Stimulated activated effector memory CD8-positive, alpha-beta T cell treated with anti-CD3 and anti-CD28 coated beads, Interleukin-12 subunit alpha, Interleukin-12 subunit beta, amount 100 ng/mL, for 72 hours (primary cell): ENCODE results near the gene DMD.
"Not testable (repeated sequence)": the region's sequence is repeated elsewhere in the genome, so short reads cannot be mapped to it uniquely, and the experiment has no call there.

Source experiments
- ATAC-seq: fragments of 150-1000 bp; cut with Tn5 transposase; 2 replicates; pipeline ENCODE4 v1.10.0; 2021
- DNase-seq, 2 donors: peaks; one replicate each; pipeline ENCODE4 v3.0.0; 2021 to 2022; ENCODE audit warnings: low spot score in 2 of 2
- H3K27ac Mint-ChIP-seq: one replicate; pipeline ENCODE4 v1.8.0; 2022; ENCODE audit warnings: mild to moderate bottlenecking, mixed read lengths
- H3K36me3 Mint-ChIP-seq: one replicate; pipeline ENCODE4 v1.8.0; 2022; ENCODE audit warnings: mild to moderate bottlenecking, mixed read lengths
- H3K4me1 Mint-ChIP-seq: one replicate; pipeline ENCODE4 v1.8.0; 2022; ENCODE audit warnings: mixed read lengths
- H3K4me3 Mint-ChIP-seq: one replicate; pipeline ENCODE4 v1.8.0; 2022; ENCODE audit warnings: mild to moderate bottlenecking, mixed read lengths
- H3K9me3 Mint-ChIP-seq: one replicate; pipeline ENCODE4 v1.8.0; 2022; ENCODE audit warnings: mixed read lengths

Gene DMD

GRCh38 chrX:32745323-32745722 lies 466.0 kb downstream of the DMD start:
- Mint-ChIP-seq H3K9me3 (peaks cover 4% of the 10 kb centered on the region), H3K4me3 (no peak overlapping the region), H3K36me3 (no peaks in the 10 kb centered on the region), H3K4me1 (no peaks in the 10 kb centered on the region), H3K27ac (no peak overlapping the region)
- ATAC-seq (no peak), DNase-seq (no peak)

GRCh38 chrX:32744921-32745320 lies 466.4 kb downstream of the DMD start:
- peaks cover 4% of the 10 kb centered on the region for H3K9me3 Mint-ChIP-seq
- H3K27ac Mint-ChIP-seq = no peak overlapping the region
- ATAC-seq (no peak), DNase-seq (no peak)
- no peak overlapping the region for H3K4me3 Mint-ChIP-seq
- H3K36me3 Mint-ChIP-seq = no peaks in the 10 kb centered on the region
- no peaks in the 10 kb centered on the region for H3K4me1 Mint-ChIP-seq

- peaks cover 4% of the 10 kb centered on the region for H3K9me3 Mint-ChIP-seq
- H3K4me3 Mint-ChIP-seq = no peak overlapping the region
- no peaks in the 10 kb centered on the region for H3K36me3 Mint-ChIP-seq
- ATAC-seq (no peak), DNase-seq (no peak)
- no peaks in the 10 kb centered on the region for H3K4me1 Mint-ChIP-seq
- H3K27ac Mint-ChIP-seq = no peak overlapping the region
Measured at GRCh38 chrX:32741910-32742309, 469.4 kb downstream of the DMD start.

DNA sequence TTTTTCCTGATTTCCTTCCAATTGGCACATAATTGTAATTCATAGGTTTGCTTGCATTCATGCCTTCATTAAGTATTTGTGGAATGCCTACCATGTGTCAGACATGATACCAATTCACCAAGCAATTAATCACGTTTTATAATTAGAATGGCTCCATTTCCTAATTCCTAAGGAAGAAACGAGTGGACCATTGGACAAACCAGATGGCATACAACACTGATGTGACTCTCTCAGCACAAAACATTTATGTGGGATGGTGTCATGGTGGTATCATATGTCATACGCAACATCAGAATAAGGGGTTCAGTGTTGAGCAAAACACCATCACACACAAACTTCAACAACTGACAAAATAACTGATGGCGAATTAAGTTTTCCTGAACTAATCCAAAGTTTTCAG lies 502.8 kb downstream of the DMD start:
- H3K4me3 Mint-ChIP-seq = no peak overlapping the region
- H3K4me1 Mint-ChIP-seq = no peaks in the 10 kb centered on the region
- ATAC-seq (no peak), DNase-seq (no peak)
- no peaks in the 10 kb centered on the region for H3K9me3 Mint-ChIP-seq
- H3K36me3 Mint-ChIP-seq = no peaks in the 10 kb centered on the region
- H3K27ac Mint-ChIP-seq = no peak overlapping the region

DNA sequence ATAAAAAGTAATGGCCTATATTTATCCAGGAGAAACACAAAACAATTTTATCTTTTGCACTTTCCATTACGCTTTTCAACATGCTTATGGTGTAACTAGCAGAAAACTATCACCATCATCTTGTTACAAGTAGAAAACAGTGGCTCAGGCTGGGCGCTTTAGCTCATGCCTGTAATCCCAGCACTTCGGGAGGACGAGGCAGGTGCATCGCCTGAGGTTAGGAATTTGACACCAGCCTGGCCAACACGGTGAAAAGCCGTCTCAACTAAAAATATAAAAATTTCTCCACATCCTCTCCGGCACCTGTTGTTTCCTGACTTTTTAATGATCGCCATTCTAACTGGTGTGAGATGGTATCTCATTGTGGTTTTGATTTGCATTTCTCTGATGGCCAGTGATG lies 506.0 kb downstream of the DMD start:
- ATAC-seq, H3K4me1 Mint-ChIP-seq, H3K4me3 Mint-ChIP-seq, H3K9me3 Mint-ChIP-seq, DNase-seq, H3K36me3 Mint-ChIP-seq, H3K27ac Mint-ChIP-seq: not testable (repeated sequence)

- no peaks in the 10 kb centered on the region for H3K4me1 Mint-ChIP-seq
- ATAC-seq (no peak), DNase-seq (no peak)
- H3K27ac Mint-ChIP-seq = no peak overlapping the region
- H3K9me3 Mint-ChIP-seq = no peaks in the 10 kb centered on the region
- H3K4me3 Mint-ChIP-seq = no peak overlapping the region
- no peaks in the 10 kb centered on the region for H3K36me3 Mint-ChIP-seq
Measured at GRCh38 chrX:32687379-32687778, 524.0 kb downstream of the DMD start.

DNA sequence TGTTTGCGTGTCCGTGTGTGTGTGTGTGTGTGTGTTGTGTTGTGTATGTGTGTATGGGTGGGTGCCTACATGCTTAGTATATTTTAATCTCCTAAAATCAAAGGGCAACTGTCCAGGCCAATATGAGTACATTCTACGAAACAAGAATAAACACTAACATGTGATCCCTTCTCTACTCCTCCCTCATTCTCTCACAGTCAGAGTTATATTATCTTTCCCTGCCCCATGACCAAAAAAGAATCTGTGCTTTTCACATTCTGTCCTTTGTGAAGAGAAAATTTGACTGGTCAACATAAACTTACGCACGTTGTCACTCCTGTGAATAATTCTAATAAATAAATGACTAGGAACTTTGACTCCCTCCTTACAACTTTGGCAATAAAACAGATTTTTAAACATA lies 532.9 kb downstream of the DMD start:
- ATAC-seq = no peak
- Mint-ChIP-seq H3K27ac (no peak overlapping the region), H3K36me3 (no peaks in the 10 kb centered on the region)

DNA sequence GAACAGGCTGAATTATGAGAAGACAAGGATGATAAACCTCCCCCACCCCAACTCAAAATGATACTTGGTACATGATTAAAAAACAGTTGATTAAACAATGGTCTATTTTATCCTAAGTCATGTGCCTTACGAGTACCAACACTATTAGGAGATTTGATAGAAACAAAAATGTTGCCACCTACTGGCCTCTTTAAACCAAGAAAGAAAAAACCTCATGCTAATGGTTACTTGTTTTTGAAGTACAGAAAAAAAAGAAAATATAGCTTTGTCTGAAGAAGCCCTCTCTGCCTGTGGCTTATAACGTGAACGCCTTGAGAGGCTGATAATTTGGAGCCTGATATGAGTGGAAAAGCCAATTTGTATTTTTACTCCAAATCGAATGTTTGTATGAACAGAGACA lies 538.2 kb downstream of the DMD start:
- ATAC-seq (no peak), DNase-seq (no peak)
- Mint-ChIP-seq H3K36me3 (no peaks in the 10 kb centered on the region), H3K4me3 (no peak overlapping the region), H3K9me3 (peaks cover 10% of the 10 kb centered on the region), H3K4me1 (no peaks in the 10 kb centered on the region), H3K27ac (no peak overlapping the region)

More for the DNA sequence above, 532.9 kb downstream of the DMD start:
- no peak overlapping the region for H3K4me3 Mint-ChIP-seq
- DNase-seq = no peak
- peaks cover 9% of the 10 kb centered on the region for H3K9me3 Mint-ChIP-seq
- H3K4me1 Mint-ChIP-seq = no peaks in the 10 kb centered on the region

- no peak overlapping the region for H3K27ac Mint-ChIP-seq
- H3K4me3 Mint-ChIP-seq = no peak overlapping the region
- DNase-seq (no peak), ATAC-seq (no peak)
- no peaks in the 10 kb centered on the region for H3K36me3 Mint-ChIP-seq
- H3K9me3 Mint-ChIP-seq = peaks cover 10% of the 10 kb centered on the region
- no peaks in the 10 kb centered on the region for H3K4me1 Mint-ChIP-seq
Measured at GRCh38 chrX:32662516-32662915, 548.8 kb downstream of the DMD start.

- peaks cover 9% of the 10 kb centered on the region for H3K9me3 Mint-ChIP-seq
- no peaks in the 10 kb centered on the region for H3K4me1 Mint-ChIP-seq
- DNase-seq (no peak), ATAC-seq (no peak)
- H3K27ac Mint-ChIP-seq = no peak overlapping the region
- no peak overlapping the region for H3K4me3 Mint-ChIP-seq
- no peaks in the 10 kb centered on the region for H3K36me3 Mint-ChIP-seq
Measured at GRCh38 chrX:32644476-32645245, 566.7 kb downstream of the DMD start.

GRCh38 chrX:32642283-32642682 lies 569.1 kb downstream of the DMD start:
- H3K4me3 Mint-ChIP-seq = no peak overlapping the region
- peaks cover 9% of the 10 kb centered on the region for H3K9me3 Mint-ChIP-seq
- no peaks in the 10 kb centered on the region for H3K4me1 Mint-ChIP-seq
- ATAC-seq (no peak), DNase-seq (no peak)
- H3K36me3 Mint-ChIP-seq = no peaks in the 10 kb centered on the region
- no peak overlapping the region for H3K27ac Mint-ChIP-seq

DNA sequence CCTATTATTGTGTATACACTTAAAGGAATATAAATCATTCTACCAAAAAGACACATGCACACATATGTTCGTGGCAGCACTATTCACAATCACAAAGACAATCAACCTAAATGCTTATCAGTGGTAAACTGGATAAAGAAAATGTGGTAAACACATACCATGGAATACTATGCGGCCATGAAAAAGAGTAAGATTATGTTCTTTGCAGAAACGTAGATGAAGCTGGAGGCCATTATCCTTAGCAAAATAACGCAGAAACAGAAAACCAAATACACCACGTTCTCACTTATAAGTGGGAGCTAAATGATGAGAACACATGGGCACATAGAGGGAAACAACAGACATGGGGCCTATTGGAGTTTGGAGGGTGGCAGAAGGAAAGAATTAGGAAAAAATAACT lies 593.2 kb downstream of the DMD start:
- peaks cover 6% of the 10 kb centered on the region for H3K9me3 Mint-ChIP-seq
- H3K27ac Mint-ChIP-seq = no peak overlapping the region
- ATAC-seq = no peak
- no peaks in the 10 kb centered on the region for H3K36me3 Mint-ChIP-seq
- DNase-seq = no peak
- H3K4me1 Mint-ChIP-seq = no peaks in the 10 kb centered on the region
- no peak overlapping the region for H3K4me3 Mint-ChIP-seq

DNA sequence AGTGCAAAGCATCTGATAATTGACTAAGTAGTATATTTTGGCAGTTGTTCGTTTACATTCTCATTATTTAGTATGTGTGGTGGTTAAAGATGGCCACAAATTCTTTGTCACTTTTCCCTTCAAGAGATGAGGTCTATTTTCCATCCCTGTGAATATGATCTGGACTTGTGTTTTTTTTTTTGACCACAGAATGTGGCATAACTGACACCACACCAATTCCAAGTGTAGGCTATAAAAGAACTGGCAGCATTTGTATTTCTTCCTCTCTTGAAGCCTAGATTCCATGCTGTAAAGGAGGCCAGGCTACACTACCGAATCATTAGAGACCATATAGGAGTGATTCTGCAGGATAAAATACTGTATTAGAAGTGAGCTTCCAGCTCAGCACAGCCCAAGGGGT lies 596.6 kb downstream of the DMD start:
- Mint-ChIP-seq H3K9me3 (peaks cover 5% of the 10 kb centered on the region), H3K36me3 (no peaks in the 10 kb centered on the region), H3K27ac (no peak overlapping the region), H3K4me1 (no peaks in the 10 kb centered on the region), H3K4me3 (no peak overlapping the region)
- no peak for ATAC-seq
- no peak for DNase-seq

DNA sequence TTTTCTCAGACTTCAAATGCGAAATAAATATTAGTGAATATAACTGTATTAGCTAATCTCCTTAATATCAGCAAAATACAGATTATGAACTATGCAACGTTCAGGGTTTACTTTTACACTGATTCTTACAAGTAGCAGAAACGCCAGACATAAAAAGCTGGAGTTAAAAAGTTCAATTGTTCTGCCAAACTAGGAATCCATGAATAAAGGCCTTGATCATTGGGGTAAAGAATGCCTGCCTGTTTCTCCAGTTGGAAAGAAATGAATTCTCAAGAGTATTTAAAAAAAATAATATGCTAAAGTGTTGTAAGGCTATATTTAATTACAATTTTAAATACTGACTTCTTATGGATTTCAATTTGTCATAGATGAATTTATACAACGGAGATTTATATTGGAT lies 612.2 kb downstream of the DMD start:
- Mint-ChIP-seq H3K4me1 (no peaks in the 10 kb centered on the region), H3K4me3 (no peak overlapping the region), H3K9me3 (peaks cover 6% of the 10 kb centered on the region), H3K27ac (no peak overlapping the region), H3K36me3 (no peaks in the 10 kb centered on the region)
- no peak for DNase-seq
- no peak for ATAC-seq

DNA sequence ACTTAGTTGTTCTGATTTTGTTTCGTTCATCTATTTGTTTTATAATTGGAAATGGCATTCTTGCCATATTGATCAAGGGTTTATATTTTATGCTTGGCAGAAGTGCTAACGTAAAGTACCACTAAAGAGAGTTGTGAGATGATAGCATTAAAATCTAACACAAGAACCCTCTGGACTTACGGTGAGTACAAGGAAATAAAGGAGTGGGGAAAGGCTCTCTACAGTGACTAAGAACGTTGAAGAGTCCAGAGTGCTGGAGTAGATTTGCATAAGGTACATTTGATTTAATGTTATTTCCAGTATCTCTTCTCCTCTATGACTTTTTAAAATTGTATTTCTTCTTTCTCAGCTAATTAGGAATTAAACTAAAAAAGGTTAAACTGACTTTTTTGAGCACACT lies 612.6 kb downstream of the DMD start:
- no peak for DNase-seq
- Mint-ChIP-seq H3K9me3 (peaks cover 6% of the 10 kb centered on the region), H3K4me1 (no peaks in the 10 kb centered on the region), H3K4me3 (no peak overlapping the region), H3K27ac (no peak overlapping the region), H3K36me3 (no peaks in the 10 kb centered on the region)
- ATAC-seq = no peak

- Mint-ChIP-seq H3K4me1 (no peaks in the 10 kb centered on the region), H3K4me3 (no peak overlapping the region), H3K9me3 (peaks cover 6% of the 10 kb centered on the region), H3K36me3 (no peaks in the 10 kb centered on the region), H3K27ac (no peak overlapping the region)
- DNase-seq = no peak
- no peak for ATAC-seq
Measured at GRCh38 chrX:32597777-32598176, 613.6 kb downstream of the DMD start.

DNA sequence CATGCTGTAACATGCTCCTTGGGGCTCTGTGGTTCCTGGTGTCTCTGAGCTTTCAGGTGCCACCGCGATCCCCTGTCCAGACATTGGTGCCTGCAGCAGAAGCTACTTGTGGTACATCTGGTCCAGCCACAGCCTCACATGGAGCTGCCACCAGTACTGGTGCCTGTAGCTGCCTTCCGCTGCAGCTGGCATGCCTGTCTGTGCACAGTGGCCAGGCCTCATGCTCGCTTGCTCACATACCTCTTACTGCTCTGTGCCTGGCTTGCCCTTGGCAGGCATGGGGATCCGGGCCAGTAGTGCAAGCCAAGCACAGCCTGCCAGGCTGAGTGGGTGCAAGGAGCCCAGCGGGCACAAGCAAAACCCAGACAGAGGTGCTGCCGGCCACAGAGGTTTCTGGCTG lies 618.6 kb downstream of the DMD start:
- peaks cover 14% of the 10 kb centered on the region for H3K9me3 Mint-ChIP-seq
- no peaks in the 10 kb centered on the region for H3K4me1 Mint-ChIP-seq
- no peak overlapping the region for H3K27ac Mint-ChIP-seq
- DNase-seq = no peak
- no peaks in the 10 kb centered on the region for H3K36me3 Mint-ChIP-seq
- no peak overlapping the region for H3K4me3 Mint-ChIP-seq
- ATAC-seq = no peak
